Psoas muscle (tissue), 8 donors: ENCODE results near the gene SOAT2. TPM values are rescaled to one million over a fixed set of nuclear protein-coding genes. Genes with fewer than 3 reads are reported as not detected.

ENCODE experiments used
- ATAC-seq, 4 donors: fragments of 200-7000 bp; cut with Tn5 transposase; one replicate each; pipeline ENCODE4 v1.9.1; 2020; ENCODE audit warnings: moderate library complexity in 3 of 4, mild to moderate bottlenecking in 2 of 4
- DNase-seq, 2 donors: peaks; one replicate each; pipeline ENCODE4 v3.0.0-alpha.2; 2020
- H3K27ac ChIP-seq: fragments of 200-600 bp; one replicate; pipeline ENCODE4 v1.8.0; 2022
- H3K27me3 ChIP-seq, 3 donors: fragments of 200-600 bp in 1 of 3; one replicate each; pipeline versions ENCODE4 v1.6.1 to v1.8.0; 2013 to 2022; ENCODE audit warnings: low read length in 2 of 3, mild to moderate bottlenecking in 2 of 3, moderate library complexity in 1 of 3; ENCODE audit not compliant: insufficient read depth in 3 of 3
- H3K36me3 ChIP-seq, 2 donors: fragments of 200-600 bp in 1 of 2; one replicate each; pipeline versions ENCODE4 v1.6.1 to v1.8.0; 2013 to 2022; ENCODE audit warnings: low read depth in 1 of 2, mild to moderate bottlenecking in 1 of 2, moderate library complexity in 1 of 2; ENCODE audit not compliant: insufficient read depth in 1 of 2
- H3K4me1 ChIP-seq: fragments of 200-600 bp; one replicate; pipeline ENCODE4 v1.8.0; 2022
- H3K4me3 ChIP-seq: fragments of 200-600 bp; one replicate; pipeline ENCODE4 v1.8.0; 2022; ENCODE audit warnings: mild to moderate bottlenecking
- H3K9me3 ChIP-seq: fragments of 200-600 bp; one replicate; pipeline ENCODE4 v1.8.0; 2022
- WGBS, 3 donors: extraction: QIAGEN DNeasy Blood & Tissue Kit; methylation state at CpG; one replicate each; pipeline versions ENCODE4 v1.1.6 to v1.1.7; 2013; 5-methylcytosine and 5-hydroxymethylcytosine counted together
- intact Hi-C, 2 donors: fragments of 100-400 bp; cut with DNase I; formaldehyde crosslinking; loops; one replicate each; pipeline versions ENCODE4 v1.11.0 to v1.14.2; 2022
- polyA plus RNA-seq, 3 donors: library from polyadenylated mRNA; stranded (reverse); fragments of 200-250 nt; gene quantifications; one replicate each; pipeline ENCODE4 v1.2.3, GENCODE V29; 2013
- total RNA-seq, 4 donors: library from RNA; stranded (reverse); fragmentation: NEBNext Ultra II Directional in 2 of 4; extraction: Animal tissue kit (Norgen Biotek cat#: 25700) in 2 of 4; gene quantifications; one replicate each; pipeline versions ENCODE4 v1.2.1 to v1.2.4, GENCODE V29; 2021 to 2023
- TF ChIP-seq, protein P1 (sequence below): fragments of 200-600 bp; IDR thresholded peaks from one replicate; pipeline ENCODE4 v1.8.0; 2022; ENCODE audit warnings: antibody characterized with exemption
- donor health status: healthy with polysubstance abuse.
- donor health status: DM: no; HTN: no; CAD: no; lungs with moderate emphysema.
- donor health status: Bipolar disorder and iron deficiency.
- donor health status: healthy.
- donor health status: DM: yes; HTN: yes; CAD: no.
- donor health status: DM: no; HTN: no; CAD: no.
- donor health status: DM: no; HTN: no; CAD: no.
- donor health status: DM: yes; HTN: yes; CAD: no.

The SOAT2 gene
- total and polyA plus RNA-seq, 7 donors = 0.05 to 0.07 (median 0.07) TPM; not detected in 4

DNA sequence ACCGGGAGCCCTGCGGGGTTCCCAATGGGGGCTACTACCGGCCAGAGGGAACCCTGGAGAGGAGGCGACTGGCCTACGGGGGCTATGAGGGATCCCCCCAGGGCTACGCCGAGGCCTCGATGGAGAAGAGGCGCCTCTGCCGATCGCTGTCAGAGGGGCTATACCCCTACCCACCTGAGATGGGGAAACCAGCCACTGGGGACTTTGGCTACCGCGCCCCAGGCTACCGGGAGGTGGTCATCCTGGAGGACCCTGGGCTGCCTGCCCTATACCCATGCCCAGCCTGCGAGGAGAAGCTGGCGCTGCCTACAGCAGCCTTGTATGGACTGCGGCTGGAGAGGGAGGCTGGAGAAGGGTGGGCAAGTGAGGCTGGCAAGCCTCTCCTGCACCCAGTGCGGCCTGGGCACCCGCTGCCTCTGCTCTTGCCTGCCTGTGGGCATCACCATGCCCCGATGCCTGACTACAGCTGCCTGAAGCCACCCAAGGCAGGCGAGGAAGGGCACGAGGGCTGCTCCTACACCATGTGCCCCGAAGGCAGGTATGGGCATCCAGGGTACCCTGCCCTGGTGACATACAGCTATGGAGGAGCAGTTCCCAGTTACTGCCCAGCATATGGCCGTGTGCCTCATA lies 43.7 kb upstream of the SOAT2 start:
- no peaks in the 10 kb centered on the region for H3K9me3 ChIP-seq
- intact Hi-C loops = no loop called here
- WGBS, 3 donors = 88 to 93% (median 89%) methylated on average over 21 to 24 of the region's 24 CpGs
- ATAC-seq = no peak
- DNase-seq = peak; percentile 21 to 64
- TF ChIP-seq, protein P1, sequence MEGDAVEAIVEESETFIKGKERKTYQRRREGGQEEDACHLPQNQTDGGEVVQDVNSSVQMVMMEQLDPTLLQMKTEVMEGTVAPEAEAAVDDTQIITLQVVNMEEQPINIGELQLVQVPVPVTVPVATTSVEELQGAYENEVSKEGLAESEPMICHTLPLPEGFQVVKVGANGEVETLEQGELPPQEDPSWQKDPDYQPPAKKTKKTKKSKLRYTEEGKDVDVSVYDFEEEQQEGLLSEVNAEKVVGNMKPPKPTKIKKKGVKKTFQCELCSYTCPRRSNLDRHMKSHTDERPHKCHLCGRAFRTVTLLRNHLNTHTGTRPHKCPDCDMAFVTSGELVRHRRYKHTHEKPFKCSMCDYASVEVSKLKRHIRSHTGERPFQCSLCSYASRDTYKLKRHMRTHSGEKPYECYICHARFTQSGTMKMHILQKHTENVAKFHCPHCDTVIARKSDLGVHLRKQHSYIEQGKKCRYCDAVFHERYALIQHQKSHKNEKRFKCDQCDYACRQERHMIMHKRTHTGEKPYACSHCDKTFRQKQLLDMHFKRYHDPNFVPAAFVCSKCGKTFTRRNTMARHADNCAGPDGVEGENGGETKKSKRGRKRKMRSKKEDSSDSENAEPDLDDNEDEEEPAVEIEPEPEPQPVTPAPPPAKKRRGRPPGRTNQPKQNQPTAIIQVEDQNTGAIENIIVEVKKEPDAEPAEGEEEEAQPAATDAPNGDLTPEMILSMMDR = no peak
- peak overlapping the region; percentile 24 for H3K27ac ChIP-seq
- H3K27me3 ChIP-seq = no peaks in the 10 kb centered on the region
- H3K4me3 ChIP-seq = no peak overlapping the region
- H3K36me3 ChIP-seq = peaks cover 0 to 97% of the 10 kb centered on the region in 2 donors
- H3K4me1 ChIP-seq = peaks cover 27% of the 10 kb centered on the region

GRCh38 chr12:53060064-53060720 lies 43.1 kb upstream of the SOAT2 start:
- Histone ChIP-seq H3K4me1 (peaks cover 20% of the 10 kb centered on the region), H3K4me3 (no peak overlapping the region), H3K27ac (peak overlapping the region; percentile 55), H3K9me3 (no peaks in the 10 kb centered on the region), H3K36me3 (peaks cover 0 to 97% of the 10 kb centered on the region in 2 donors), H3K27me3 (no peaks in the 10 kb centered on the region)
- DNase-seq (peak in 1 of 2 donors; percentile 12), ATAC-seq (no peak)
- TF ChIP-seq, protein P1 = no peak
- intact Hi-C loops = no loop called here
- WGBS, 3 donors = 85 to 88% (median 86%) methylated on average over 12 to 17 of the region's 17 CpGs

GRCh38 chr12:53060721-53061276 lies 42.5 kb upstream of the SOAT2 start:
- TF ChIP-seq, protein P1 = no peak
- peak; percentile 43 to 70 for DNase-seq
- H3K27me3 ChIP-seq = no peaks in the 10 kb centered on the region
- H3K36me3 ChIP-seq = peaks cover 0 to 91% of the 10 kb centered on the region in 2 donors
- intact Hi-C loops = no loop called here
- peak overlapping the region; percentile 55 for H3K27ac ChIP-seq
- no peak overlapping the region for H3K4me3 ChIP-seq
- WGBS, 3 donors = 65 to 70% (median 66%) methylated on average over 17 to 18 of the region's 18 CpGs
- no peak for ATAC-seq
- H3K4me1 ChIP-seq = peaks cover 20% of the 10 kb centered on the region
- H3K9me3 ChIP-seq = no peaks in the 10 kb centered on the region

DNA sequence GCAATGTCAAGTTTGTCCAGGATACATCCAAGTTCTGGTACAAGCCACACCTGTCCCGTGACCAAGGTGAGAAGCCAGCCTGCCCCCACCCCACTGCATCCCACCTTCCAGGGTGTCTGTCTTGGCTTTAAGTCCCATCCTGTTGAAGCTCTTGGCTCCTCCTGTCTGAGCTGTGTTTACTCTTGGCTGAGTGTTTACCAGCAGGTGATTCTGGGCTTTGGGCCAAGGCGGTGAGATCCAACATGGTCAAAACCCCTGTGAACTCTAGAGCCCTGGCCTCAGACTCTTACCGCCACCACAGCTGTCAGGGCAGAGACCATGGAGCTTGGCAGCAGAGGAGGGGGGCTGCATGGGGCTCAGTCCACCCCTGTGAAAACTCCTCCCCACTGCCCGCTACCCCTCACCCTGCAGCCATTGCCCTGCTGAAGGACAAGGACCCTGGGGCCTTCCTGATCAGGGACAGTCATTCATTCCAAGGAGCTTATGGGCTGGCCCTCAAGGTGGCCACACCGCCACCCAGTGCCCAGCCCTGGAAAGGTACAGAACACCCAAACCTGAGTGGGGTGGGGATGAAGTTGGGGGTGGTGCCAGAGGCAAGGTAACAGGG lies 41.8 kb upstream of the SOAT2 start:
- H3K4me1 ChIP-seq = peaks cover 25% of the 10 kb centered on the region
- DNase-seq = peak; percentile 38 to 56
- TF ChIP-seq, protein P1 = no peak
- H3K27me3 ChIP-seq = no peaks in the 10 kb centered on the region
- H3K36me3 ChIP-seq = peaks cover 0 to 84% of the 10 kb centered on the region in 2 donors
- no peak for ATAC-seq
- no peaks in the 10 kb centered on the region for H3K9me3 ChIP-seq
- WGBS, 3 donors = 82 to 85% (median 85%) methylated on average over 5 of the region's 5 CpGs
- no peak overlapping the region for H3K4me3 ChIP-seq
- intact Hi-C loops = no loop called here
- peak overlapping the region; percentile 55 for H3K27ac ChIP-seq
